SK-N-SH treated with all-trans-retinoic acid at 6 μM for 48 hours (cell line): Measurements from ENCODE around the gene DENND2A.

Experiments
- ATAC-seq: fragments of 200-7000 bp; cut with Tn5 transposase; 3 replicates; pipeline ENCODE4 v1.9.1; 2020; ENCODE audit warnings: mild to moderate bottlenecking, moderate library complexity
- ARNTL ChIP-seq: fragments of 450-650 bp; formaldehyde crosslinking; IDR thresholded peaks from 2 replicates; pipeline ENCODE4 v1.5.0; 2020; ENCODE audit warnings: low read depth, mild to moderate bottlenecking, moderate library complexity, borderline replicate concordance
- BACH2 ChIP-seq: fragments of 250-450 bp; sonication (Bioruptor Pico); IDR thresholded peaks from 2 replicates; pipeline ENCODE4 v1.9.0; 2021; ENCODE audit warnings: mild to moderate bottlenecking, borderline replicate concordance
- ESRRG ChIP-seq: fragments of 250-450 bp; sonication (Bioruptor Pico); IDR thresholded peaks from 2 replicates; pipeline ENCODE4 v1.6.1; 2021; ENCODE audit warnings: mild to moderate bottlenecking
- GLIS3 ChIP-seq: fragments of 250-450 bp; sonication (Bioruptor Pico); IDR thresholded peaks from 2 replicates; pipeline ENCODE4 v1.5.0; 2020; ENCODE audit warnings: mild to moderate bottlenecking, moderate library complexity
- ISL1 ChIP-seq: fragments of 250-450 bp; sonication (Bioruptor Pico); IDR thresholded peaks from 2 replicates; pipeline ENCODE4 v2.1.2; 2022; ENCODE audit warnings: mild to moderate bottlenecking, moderate library complexity
- OSR1 ChIP-seq: fragments of 250-450 bp; sonication (Bioruptor Pico); IDR thresholded peaks from 2 replicates; pipeline ENCODE4 v1.8.0; 2022; ENCODE audit warnings: moderate library complexity, mild to moderate bottlenecking, inconsistent platforms
- POU6F1 ChIP-seq: fragments of 250-450 bp; sonication (Bioruptor Pico); IDR thresholded peaks from 2 replicates; pipeline ENCODE4 v1.8.0; 2021; ENCODE audit warnings: low read depth, mild to moderate bottlenecking, moderate library complexity, borderline replicate concordance
- PPARA ChIP-seq: fragments of 250-450 bp; sonication (Bioruptor Pico); IDR thresholded peaks from 2 replicates; pipeline ENCODE4 v1.5.0; 2020; ENCODE audit warnings: mild to moderate bottlenecking, borderline replicate concordance
- RARB ChIP-seq: fragments of 250-450 bp; sonication (Bioruptor Pico); IDR thresholded peaks from 2 replicates; pipeline ENCODE4 v1.8.0; 2021; ENCODE audit warnings: mild to moderate bottlenecking, moderate library complexity
- SNAI2 ChIP-seq: fragments of 250-450 bp; sonication (Bioruptor Pico); IDR thresholded peaks from 2 replicates; pipeline ENCODE4 v1.5.0; 2020; ENCODE audit warnings: mild to moderate bottlenecking, moderate library complexity
- TCF4 ChIP-seq: fragments of 250-450 bp; sonication (Bioruptor Pico); IDR thresholded peaks from 2 replicates; pipeline ENCODE4 v1.8.0; 2021; ENCODE audit warnings: mild to moderate bottlenecking, moderate library complexity, borderline replicate concordance
- TOX ChIP-seq: fragments of 250-450 bp; sonication (Bioruptor Pico); IDR thresholded peaks from 2 replicates; pipeline ENCODE4 v1.8.0; 2021; ENCODE audit warnings: mild to moderate bottlenecking, moderate library complexity, borderline replicate concordance
- ZC3H10 ChIP-seq: fragments of 250-450 bp; sonication (Bioruptor Pico); IDR thresholded peaks from 2 replicates; pipeline ENCODE4 v1.5.1; 2021; ENCODE audit warnings: mild to moderate bottlenecking, moderate library complexity
- ZFP3 ChIP-seq: fragments of 250-450 bp; sonication (Bioruptor Pico); IDR thresholded peaks from 2 replicates; pipeline ENCODE4 v1.5.0; 2020; ENCODE audit warnings: mild to moderate bottlenecking, moderate library complexity
- ZFP30 ChIP-seq: fragments of 450-650 bp; formaldehyde crosslinking; IDR thresholded peaks from 2 replicates; pipeline ENCODE4 v1.5.0; 2022; ENCODE audit warnings: mild to moderate bottlenecking, moderate library complexity
- ZNF565 ChIP-seq: fragments of 450-650 bp; formaldehyde crosslinking; conservative IDR thresholded peaks from 2 replicates; pipeline ENCODE4 v1.5.0; 2020; ENCODE audit warnings: low read depth, mild to moderate bottlenecking, moderate library complexity
- ZNF70 ChIP-seq: fragments of 450-650 bp; formaldehyde crosslinking; IDR thresholded peaks from 2 replicates; pipeline ENCODE4 v1.5.0; 2020; ENCODE audit warnings: mild to moderate bottlenecking, moderate library complexity
- TF ChIP-seq, protein P1 (sequence below): fragments of 250-450 bp; sonication (Bioruptor Pico); IDR thresholded peaks from 2 replicates; pipeline ENCODE4 v1.5.1; 2021; ENCODE audit warnings: mild to moderate bottlenecking, moderate library complexity
- TF ChIP-seq, protein P2 (sequence below): fragments of 250-450 bp; sonication (Bioruptor Pico); IDR thresholded peaks from 2 replicates; pipeline ENCODE4 v1.5.1; 2020; ENCODE audit warnings: low read depth, mild to moderate bottlenecking, moderate library complexity
- TF ChIP-seq, protein P3 (sequence below): fragments of 250-450 bp; sonication (Bioruptor Pico); IDR thresholded peaks from 2 replicates; pipeline ENCODE4 v1.8.0; 2020; ENCODE audit warnings: mild to moderate bottlenecking, moderate library complexity, borderline replicate concordance
- TF ChIP-seq, protein P4 (sequence below): fragments of 250-450 bp; sonication (Bioruptor Pico); IDR thresholded peaks from 2 replicates; pipeline ENCODE4 v1.5.0; 2020; ENCODE audit warnings: mild to moderate bottlenecking, moderate library complexity

The DENND2A gene

GRCh38 chr7:140544388-140544826, 96.2 kb downstream of the DENND2A start:
- TF ChIP-seq TCF4 (CRISPR knock-in tag) (no peak), BACH2 (CRISPR knock-in tag) (no peak), SNAI2 (no peak), ESRRG (CRISPR knock-in tag) (no peak), ARNTL (CRISPR knock-in tag) (no peak)
- TF ChIP-seq, protein P1, sequence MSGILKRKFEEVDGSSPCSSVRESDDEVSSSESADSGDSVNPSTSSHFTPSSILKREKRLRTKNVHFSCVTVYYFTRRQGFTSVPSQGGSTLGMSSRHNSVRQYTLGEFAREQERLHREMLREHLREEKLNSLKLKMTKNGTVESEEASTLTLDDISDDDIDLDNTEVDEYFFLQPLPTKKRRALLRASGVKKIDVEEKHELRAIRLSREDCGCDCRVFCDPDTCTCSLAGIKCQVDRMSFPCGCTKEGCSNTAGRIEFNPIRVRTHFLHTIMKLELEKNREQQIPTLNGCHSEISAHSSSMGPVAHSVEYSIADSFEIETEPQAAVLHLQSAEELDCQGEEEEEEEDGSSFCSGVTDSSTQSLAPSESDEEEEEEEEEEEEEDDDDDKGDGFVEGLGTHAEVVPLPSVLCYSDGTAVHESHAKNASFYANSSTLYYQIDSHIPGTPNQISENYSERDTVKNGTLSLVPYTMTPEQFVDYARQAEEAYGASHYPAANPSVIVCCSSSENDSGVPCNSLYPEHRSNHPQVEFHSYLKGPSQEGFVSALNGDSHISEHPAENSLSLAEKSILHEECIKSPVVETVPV (CRISPR knock-in tag), result no peak
- TF ChIP-seq, protein P2, sequence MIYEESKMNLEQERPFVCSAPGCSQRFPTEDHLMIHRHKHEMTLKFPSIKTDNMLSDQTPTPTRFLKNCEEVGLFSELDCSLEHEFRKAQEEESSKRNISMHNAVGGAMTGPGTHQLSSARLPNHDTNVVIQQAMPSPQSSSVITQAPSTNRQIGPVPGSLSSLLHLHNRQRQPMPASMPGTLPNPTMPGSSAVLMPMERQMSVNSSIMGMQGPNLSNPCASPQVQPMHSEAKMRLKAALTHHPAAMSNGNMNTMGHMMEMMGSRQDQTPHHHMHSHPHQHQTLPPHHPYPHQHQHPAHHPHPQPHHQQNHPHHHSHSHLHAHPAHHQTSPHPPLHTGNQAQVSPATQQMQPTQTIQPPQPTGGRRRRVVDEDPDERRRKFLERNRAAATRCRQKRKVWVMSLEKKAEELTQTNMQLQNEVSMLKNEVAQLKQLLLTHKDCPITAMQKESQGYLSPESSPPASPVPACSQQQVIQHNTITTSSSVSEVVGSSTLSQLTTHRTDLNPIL, result no peak
- ATAC-seq, result no peak

DNA sequence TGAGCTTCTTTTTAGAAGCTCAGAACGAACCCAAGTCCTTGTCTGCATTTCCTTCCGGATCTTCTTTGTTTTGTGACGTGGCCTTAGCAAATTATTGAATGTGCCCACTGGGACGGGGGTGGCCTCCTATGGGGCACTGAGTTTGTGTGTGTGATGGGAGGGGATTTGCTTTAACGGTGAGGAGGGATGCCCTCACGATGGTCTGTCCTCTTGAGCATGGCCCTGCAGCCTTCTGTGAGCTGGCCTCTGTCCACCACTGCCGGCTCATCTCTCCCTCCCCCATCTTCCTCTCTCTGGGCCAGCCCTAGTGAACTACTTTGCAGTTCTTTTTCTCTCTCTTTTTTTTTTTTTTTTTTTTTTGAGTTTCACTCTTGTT, 98.4 kb downstream of the DENND2A start:
- no peak for TF ChIP-seq GLIS3
- TF ChIP-seq POU6F1, result no peak
- TF ChIP-seq, protein P1 (CRISPR knock-in tag), result no peak
- TF ChIP-seq RARB, result no peak
- TF ChIP-seq ZFP30, result no peak
- no peak for TF ChIP-seq ZNF565
- TF ChIP-seq, protein P3, sequence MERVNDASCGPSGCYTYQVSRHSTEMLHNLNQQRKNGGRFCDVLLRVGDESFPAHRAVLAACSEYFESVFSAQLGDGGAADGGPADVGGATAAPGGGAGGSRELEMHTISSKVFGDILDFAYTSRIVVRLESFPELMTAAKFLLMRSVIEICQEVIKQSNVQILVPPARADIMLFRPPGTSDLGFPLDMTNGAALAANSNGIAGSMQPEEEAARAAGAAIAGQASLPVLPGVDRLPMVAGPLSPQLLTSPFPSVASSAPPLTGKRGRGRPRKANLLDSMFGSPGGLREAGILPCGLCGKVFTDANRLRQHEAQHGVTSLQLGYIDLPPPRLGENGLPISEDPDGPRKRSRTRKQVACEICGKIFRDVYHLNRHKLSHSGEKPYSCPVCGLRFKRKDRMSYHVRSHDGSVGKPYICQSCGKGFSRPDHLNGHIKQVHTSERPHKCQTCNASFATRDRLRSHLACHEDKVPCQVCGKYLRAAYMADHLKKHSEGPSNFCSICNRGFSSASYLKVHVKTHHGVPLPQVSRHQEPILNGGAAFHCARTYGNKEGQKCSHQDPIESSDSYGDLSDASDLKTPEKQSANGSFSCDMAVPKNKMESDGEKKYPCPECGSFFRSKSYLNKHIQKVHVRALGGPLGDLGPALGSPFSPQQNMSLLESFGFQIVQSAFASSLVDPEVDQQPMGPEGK, result no peak
- no peak for TF ChIP-seq BACH2 (CRISPR knock-in tag)
- TF ChIP-seq, protein P4, sequence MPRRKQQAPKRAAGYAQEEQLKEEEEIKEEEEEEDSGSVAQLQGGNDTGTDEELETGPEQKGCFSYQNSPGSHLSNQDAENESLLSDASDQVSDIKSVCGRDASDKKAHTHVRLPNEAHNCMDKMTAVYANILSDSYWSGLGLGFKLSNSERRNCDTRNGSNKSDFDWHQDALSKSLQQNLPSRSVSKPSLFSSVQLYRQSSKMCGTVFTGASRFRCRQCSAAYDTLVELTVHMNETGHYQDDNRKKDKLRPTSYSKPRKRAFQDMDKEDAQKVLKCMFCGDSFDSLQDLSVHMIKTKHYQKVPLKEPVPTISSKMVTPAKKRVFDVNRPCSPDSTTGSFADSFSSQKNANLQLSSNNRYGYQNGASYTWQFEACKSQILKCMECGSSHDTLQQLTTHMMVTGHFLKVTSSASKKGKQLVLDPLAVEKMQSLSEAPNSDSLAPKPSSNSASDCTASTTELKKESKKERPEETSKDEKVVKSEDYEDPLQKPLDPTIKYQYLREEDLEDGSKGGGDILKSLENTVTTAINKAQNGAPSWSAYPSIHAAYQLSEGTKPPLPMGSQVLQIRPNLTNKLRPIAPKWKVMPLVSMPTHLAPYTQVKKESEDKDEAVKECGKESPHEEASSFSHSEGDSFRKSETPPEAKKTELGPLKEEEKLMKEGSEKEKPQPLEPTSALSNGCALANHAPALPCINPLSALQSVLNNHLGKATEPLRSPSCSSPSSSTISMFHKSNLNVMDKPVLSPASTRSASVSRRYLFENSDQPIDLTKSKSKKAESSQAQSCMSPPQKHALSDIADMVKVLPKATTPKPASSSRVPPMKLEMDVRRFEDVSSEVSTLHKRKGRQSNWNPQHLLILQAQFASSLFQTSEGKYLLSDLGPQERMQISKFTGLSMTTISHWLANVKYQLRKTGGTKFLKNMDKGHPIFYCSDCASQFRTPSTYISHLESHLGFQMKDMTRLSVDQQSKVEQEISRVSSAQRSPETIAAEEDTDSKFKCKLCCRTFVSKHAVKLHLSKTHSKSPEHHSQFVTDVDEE (CRISPR knock-in tag), result no peak
- TF ChIP-seq ZFP3 (CRISPR knock-in tag), result no peak
- no peak for TF ChIP-seq OSR1 (CRISPR knock-in tag)
- no peak for TF ChIP-seq PPARA (CRISPR knock-in tag)
- no peak for TF ChIP-seq ARNTL (CRISPR knock-in tag)
- no peak for TF ChIP-seq ZNF70 (CRISPR knock-in tag)
- no peak for TF ChIP-seq TCF4 (CRISPR knock-in tag)
- no peak for TF ChIP-seq ESRRG (CRISPR knock-in tag)
- TF ChIP-seq ZC3H10 (CRISPR knock-in tag), result no peak
- TF ChIP-seq ISL1 (CRISPR knock-in tag), result no peak
- TF ChIP-seq TOX, result no peak
- peak; percentile 63 for ATAC-seq
